ENCODE data around the gene PRR5.

The PRR5 gene

DNA sequence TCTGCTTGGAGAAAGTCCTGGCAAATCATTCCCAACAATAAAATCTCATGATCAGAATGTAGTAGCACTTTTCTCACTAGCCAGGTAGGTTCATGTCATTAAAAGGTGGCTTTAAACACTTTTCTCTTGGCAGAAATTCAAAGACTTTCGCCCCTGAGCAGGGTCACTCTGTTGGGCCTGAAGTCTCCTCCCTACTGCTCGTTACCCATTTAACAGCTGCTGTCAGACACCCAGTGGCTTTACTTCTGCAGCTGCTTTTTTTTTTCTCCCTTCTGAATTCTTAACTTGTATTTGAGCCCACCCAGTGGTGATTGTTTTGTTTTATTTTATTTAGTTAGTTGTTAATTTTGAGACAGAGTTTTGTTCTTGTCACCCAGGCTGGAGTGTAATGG lies 75.4 kb downstream of the PRR5 start:
- TF ChIP-seq, protein P1, sequence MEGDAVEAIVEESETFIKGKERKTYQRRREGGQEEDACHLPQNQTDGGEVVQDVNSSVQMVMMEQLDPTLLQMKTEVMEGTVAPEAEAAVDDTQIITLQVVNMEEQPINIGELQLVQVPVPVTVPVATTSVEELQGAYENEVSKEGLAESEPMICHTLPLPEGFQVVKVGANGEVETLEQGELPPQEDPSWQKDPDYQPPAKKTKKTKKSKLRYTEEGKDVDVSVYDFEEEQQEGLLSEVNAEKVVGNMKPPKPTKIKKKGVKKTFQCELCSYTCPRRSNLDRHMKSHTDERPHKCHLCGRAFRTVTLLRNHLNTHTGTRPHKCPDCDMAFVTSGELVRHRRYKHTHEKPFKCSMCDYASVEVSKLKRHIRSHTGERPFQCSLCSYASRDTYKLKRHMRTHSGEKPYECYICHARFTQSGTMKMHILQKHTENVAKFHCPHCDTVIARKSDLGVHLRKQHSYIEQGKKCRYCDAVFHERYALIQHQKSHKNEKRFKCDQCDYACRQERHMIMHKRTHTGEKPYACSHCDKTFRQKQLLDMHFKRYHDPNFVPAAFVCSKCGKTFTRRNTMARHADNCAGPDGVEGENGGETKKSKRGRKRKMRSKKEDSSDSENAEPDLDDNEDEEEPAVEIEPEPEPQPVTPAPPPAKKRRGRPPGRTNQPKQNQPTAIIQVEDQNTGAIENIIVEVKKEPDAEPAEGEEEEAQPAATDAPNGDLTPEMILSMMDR (IDR thresholded peaks at IDR 0.05; ENCODE audit: insufficient read depth, low read depth, low read length, missing control alignments): no peak
- H3K4me3 ChIP-seq (ENCODE audit: low read length): no peak overlapping the region
- no peak for DNase-seq (ENCODE audit: low read depth)

GRCh38 chr22:44780876-44781449 lies 79.0 kb downstream of the PRR5 start:
- TF ChIP-seq, protein P1 (IDR thresholded peaks at IDR 0.05; ENCODE audit: insufficient read depth, low read depth, low read length, missing control alignments): no peak
- no peak for DNase-seq (ENCODE audit: low read depth)

DNA sequence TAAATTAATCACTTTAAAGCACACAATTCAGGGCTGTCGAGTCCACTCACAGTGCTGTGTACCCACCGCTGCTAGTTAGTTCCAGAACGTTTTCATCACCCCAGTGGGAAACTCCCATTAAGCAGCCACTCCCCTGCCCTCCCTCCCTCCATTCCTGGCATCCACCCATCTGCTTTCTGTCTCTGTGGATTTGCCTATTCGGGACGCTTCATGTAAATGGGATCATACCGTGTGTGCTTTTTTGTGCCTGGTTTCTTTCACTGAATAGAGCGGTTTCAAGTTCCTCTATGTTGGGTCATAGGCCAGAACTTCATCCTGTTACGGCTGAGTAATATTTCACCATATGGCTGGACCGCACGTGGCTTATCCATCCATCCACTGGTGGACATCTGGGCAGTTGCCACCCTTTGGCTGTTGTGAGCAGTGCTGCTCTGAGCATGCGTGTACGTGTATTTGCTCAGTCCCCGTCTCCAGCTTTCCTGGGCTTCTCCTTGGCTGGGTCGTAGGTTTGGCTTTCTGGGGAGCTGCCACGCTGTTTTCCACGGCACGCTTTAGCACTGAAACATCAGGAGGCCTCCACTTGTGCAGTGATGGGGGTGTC lies 80.5 kb downstream of the PRR5 start:
- TF ChIP-seq, protein P1 (IDR thresholded peaks at IDR 0.05; ENCODE audit: insufficient read depth, low read depth, low read length, missing control alignments): no peak
- DNase-seq (ENCODE audit: low read depth): no peak
- H3K4me3 ChIP-seq (ENCODE audit: low read length): no peak overlapping the region

More at GRCh38 chr22:44780876-44781449, 79.0 kb downstream of the PRR5 start:
- H3K4me3 ChIP-seq (ENCODE audit: low read length): no peak overlapping the region

- DNase-seq (ENCODE audit: low read depth): no peak
- TF ChIP-seq, protein P1 (IDR thresholded peaks at IDR 0.05; ENCODE audit: insufficient read depth, low read depth, low read length, missing control alignments): no peak
- no peak overlapping the region for H3K4me3 ChIP-seq (ENCODE audit: low read length)
These were observed 81.1 kb downstream of the PRR5 start for GRCh38 chr22:44783091-44783490.

GRCh38 chr22:44783581-44783980 lies 81.6 kb downstream of the PRR5 start:
- DNase-seq (ENCODE audit: low read depth): no peak
- no peak overlapping the region for H3K4me3 ChIP-seq (ENCODE audit: low read length)
- TF ChIP-seq, protein P1 (IDR thresholded peaks at IDR 0.05; ENCODE audit: insufficient read depth, low read depth, low read length, missing control alignments): no peak

GRCh38 chr22:44786136-44786535 lies 84.1 kb downstream of the PRR5 start:
- TF ChIP-seq, protein P1 (IDR thresholded peaks at IDR 0.05; ENCODE audit: insufficient read depth, low read depth, low read length, missing control alignments): no peak
- no peak overlapping the region for H3K4me3 ChIP-seq (ENCODE audit: low read length)
- DNase-seq (ENCODE audit: low read depth): no peak

DNA sequence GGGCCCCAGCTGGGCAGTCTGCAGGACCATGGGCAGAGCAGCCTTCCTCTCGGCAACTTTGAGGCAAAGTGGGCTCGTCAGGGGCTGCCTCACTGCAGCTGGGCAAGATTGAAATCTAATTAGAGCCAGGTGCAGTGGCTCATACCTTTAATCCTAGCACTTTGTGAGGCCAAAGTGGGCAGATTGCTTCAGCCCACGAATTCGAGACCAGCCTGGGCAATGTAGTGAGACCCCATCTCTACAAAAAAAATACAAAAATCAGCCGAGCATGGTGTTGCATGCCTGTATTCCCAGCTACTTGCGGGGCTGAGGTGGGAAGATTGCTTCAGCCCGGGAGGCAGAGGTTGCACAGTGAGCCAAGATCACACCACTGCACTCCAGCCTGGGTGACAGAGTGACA lies 84.6 kb downstream of the PRR5 start:
- DNase-seq (ENCODE audit: low read depth): no peak
- TF ChIP-seq, protein P1 (IDR thresholded peaks at IDR 0.05; ENCODE audit: insufficient read depth, low read depth, low read length, missing control alignments): no peak
- H3K4me3 ChIP-seq (ENCODE audit: low read length): no peak overlapping the region

Data from epithelial cell of esophagus (primary cell).